Adrenal gland (tissue), 5 donors: Measurements from ENCODE around the gene GABRR2.

Experiments used
- POLR2A ChIP-seq, 2 donors: fragments of 450-650 bp; IDR thresholded peaks; one replicate each; pipeline ENCODE4 v1.6.1; 2017; ENCODE audit warnings: antibody characterized with exemption in 2 of 2, mild to moderate bottlenecking in 2 of 2, moderate library complexity in 1 of 2
- TF ChIP-seq, protein P1 (sequence below), 6 experiments: fragments of 450-650 bp in 4 of 6; fragments of 200-600 bp in 2 of 6; sonication (generic) in 1 of 6; IDR thresholded peaks; 1 replicate in 5 of 6; 2 replicates in 1 of 6; pipeline versions ENCODE4 v1.5.1 to v1.8.0; 2016 to 2021; ENCODE audit warnings: antibody characterized with exemption in 6 of 6, mild to moderate bottlenecking in 2 of 6, moderate library complexity in 1 of 6
- donor health status: DM: no; HTN: no; CAD: no.

DNA sequence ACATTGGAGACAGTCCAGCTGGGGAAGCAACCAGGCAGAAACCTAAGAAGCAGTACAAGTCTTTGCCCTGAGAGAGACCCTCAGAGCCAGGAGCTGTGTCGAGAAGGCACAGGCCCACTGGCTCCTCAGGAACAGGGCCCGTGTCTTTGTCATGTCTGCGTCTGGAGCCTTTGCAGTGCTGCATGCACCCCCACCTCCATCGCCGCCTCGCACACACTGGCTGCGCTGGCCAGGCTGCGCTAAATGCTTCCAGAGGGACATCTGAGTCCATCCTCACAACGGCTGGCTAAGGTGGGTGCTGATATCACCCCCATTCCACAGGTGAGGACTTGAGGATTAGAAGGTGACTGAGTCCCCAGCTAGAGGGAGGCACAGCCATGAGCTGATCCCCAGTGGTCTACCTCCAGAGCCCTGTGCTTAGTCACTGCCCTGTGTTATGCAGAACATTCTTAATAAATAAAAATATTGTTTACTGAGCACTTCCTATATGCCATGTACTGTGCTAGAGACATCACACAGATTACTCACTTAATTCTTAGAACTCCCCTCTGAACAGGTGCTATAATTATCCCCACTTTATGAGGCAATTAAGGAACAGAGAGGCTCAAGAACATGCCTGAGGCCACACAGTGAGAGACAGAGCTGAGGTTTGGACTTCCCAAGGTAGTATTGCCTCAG lies 27.6 kb downstream of the GABRR2 start:
- TF ChIP-seq POLR2A (IDR thresholded peaks at IDR 0.05) = no peak
- TF ChIP-seq, protein P1, sequence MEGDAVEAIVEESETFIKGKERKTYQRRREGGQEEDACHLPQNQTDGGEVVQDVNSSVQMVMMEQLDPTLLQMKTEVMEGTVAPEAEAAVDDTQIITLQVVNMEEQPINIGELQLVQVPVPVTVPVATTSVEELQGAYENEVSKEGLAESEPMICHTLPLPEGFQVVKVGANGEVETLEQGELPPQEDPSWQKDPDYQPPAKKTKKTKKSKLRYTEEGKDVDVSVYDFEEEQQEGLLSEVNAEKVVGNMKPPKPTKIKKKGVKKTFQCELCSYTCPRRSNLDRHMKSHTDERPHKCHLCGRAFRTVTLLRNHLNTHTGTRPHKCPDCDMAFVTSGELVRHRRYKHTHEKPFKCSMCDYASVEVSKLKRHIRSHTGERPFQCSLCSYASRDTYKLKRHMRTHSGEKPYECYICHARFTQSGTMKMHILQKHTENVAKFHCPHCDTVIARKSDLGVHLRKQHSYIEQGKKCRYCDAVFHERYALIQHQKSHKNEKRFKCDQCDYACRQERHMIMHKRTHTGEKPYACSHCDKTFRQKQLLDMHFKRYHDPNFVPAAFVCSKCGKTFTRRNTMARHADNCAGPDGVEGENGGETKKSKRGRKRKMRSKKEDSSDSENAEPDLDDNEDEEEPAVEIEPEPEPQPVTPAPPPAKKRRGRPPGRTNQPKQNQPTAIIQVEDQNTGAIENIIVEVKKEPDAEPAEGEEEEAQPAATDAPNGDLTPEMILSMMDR (IDR thresholded peaks at IDR 0.05) = no peak
